ENCODE data around the gene ERC1. TPM values are rescaled to one million over a fixed set of nuclear protein-coding genes. Genes with fewer than 3 reads are reported as not detected.

The ERC1 gene
- total RNA-seq, 2 experiments from 2014 or later: 21.7 to 27.0 TPM

DNA sequence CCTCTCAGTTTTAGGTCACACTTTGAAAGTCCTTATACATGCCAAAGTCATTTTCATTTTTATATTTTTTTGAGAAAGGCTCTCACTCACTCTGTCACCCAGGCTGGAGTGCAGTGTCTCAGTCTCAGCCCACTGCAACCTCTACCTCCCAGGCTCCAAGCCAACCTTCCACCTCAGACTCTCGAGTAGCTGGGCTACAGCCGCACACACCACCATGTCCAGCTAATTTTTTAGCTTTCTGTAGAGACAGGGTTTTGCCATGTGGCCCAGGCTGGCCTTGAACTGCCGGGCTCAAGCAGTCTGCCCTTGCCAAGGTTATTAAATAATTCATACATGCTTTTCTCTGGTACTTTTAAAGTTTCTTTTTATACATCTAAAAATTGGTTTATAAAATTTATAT is 166.0 kb downstream of the ERC1 start:
- H3K27ac Mint-ChIP-seq: no peak overlapping the region
- no peaks in the 10 kb centered on the region for H3K9me3 Mint-ChIP-seq
- ChIA-PET POLR2A (no interaction called here), CTCF (no interaction called here)
- no peak for ATAC-seq
- DNase-seq: no peak
- H3K36me3 Mint-ChIP-seq (ENCODE audit: low read depth): peaks cover 10% of the 10 kb centered on the region
- H3K4me1 Mint-ChIP-seq (ENCODE audit: low read depth): peaks cover 4% of the 10 kb centered on the region
- TF ChIP-seq, protein P1, sequence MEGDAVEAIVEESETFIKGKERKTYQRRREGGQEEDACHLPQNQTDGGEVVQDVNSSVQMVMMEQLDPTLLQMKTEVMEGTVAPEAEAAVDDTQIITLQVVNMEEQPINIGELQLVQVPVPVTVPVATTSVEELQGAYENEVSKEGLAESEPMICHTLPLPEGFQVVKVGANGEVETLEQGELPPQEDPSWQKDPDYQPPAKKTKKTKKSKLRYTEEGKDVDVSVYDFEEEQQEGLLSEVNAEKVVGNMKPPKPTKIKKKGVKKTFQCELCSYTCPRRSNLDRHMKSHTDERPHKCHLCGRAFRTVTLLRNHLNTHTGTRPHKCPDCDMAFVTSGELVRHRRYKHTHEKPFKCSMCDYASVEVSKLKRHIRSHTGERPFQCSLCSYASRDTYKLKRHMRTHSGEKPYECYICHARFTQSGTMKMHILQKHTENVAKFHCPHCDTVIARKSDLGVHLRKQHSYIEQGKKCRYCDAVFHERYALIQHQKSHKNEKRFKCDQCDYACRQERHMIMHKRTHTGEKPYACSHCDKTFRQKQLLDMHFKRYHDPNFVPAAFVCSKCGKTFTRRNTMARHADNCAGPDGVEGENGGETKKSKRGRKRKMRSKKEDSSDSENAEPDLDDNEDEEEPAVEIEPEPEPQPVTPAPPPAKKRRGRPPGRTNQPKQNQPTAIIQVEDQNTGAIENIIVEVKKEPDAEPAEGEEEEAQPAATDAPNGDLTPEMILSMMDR (IDR thresholded peaks at IDR 0.05): no peak
- intact Hi-C loops (cut with micrococcal nuclease): no loop called here
- no peak overlapping the region for H3K4me3 Mint-ChIP-seq
- H3K27me3 Mint-ChIP-seq: no peaks in the 10 kb centered on the region

DNA sequence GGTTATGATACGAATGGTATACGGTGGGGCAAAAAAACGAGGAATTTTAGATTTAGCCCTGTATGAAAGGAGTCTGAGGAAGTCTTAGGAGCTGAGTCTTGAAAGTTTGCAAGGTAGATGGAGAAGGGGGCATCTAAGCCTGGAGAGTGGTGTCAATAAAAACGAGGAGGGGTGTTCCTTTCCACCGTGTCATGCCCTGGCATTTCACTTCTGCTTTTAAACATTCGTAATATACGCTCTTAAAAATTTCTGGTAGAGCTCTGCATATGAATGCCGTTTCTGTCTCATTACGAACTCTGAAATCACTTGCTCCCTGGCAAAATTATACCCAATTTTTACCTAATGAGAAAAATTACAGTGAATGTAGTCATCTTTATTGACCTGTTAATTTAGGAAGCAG is 170.2 kb downstream of the ERC1 start:
- DNase-seq: no peak
- TF ChIP-seq, protein P1 (IDR thresholded peaks at IDR 0.05): no peak
- Mint-ChIP-seq H3K27me3 (no peaks in the 10 kb centered on the region), H3K4me1 (ENCODE audit: low read depth) (no peaks in the 10 kb centered on the region), H3K36me3 (ENCODE audit: low read depth) (peaks cover 7% of the 10 kb centered on the region), H3K4me3 (no peak overlapping the region), H3K27ac (no peak overlapping the region), H3K9me3 (no peaks in the 10 kb centered on the region)
- intact Hi-C loops (cut with micrococcal nuclease): no loop called here
- ChIA-PET CTCF (no interaction called here), POLR2A (no interaction called here)
- ATAC-seq: no peak

DNA sequence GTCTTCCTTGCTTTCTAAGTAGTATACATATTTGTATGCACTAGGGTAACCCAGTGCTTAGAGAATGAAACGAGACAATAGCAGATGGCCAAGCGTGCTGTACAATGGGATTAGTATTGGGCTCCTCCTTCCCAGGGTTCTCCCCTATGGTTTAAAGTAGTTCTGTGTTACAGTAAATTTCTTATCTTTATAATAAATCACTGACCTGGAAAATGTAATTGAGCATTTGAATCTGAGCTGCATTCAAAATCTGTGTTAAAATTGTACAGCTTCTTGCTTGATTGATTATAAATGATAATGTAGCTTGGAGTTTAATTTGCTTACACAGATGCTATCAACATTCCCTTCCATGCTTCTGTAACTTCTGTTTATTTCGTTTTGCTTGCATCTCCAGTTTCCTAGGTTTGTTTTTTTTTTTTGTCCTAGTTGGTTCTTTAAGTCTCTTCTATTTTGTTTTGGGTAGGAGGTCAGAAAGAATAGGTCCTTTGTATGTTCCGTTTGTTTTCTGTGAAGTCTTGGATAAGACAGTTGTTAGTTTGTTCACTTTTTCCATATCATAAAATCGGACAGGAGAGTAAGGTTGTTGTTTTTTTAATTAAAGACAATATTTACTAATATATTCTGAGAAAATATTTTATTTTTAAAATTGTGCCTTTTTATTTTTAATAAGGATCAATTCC is 171.2 kb downstream of the ERC1 start:
- intact Hi-C loops (cut with micrococcal nuclease): no loop called here
- H3K9me3 Mint-ChIP-seq: no peaks in the 10 kb centered on the region
- TF ChIP-seq, protein P1 (IDR thresholded peaks at IDR 0.05): no peak
- ChIA-PET POLR2A (no interaction called here), CTCF (no interaction called here)
- no peaks in the 10 kb centered on the region for H3K27me3 Mint-ChIP-seq
- DNase-seq: no peak
- no peak overlapping the region for H3K4me3 Mint-ChIP-seq
- H3K36me3 Mint-ChIP-seq (ENCODE audit: low read depth): peaks cover 7% of the 10 kb centered on the region
- H3K27ac Mint-ChIP-seq: no peak overlapping the region
- no peaks in the 10 kb centered on the region for H3K4me1 Mint-ChIP-seq (ENCODE audit: low read depth)
- ATAC-seq: no peak

DNA sequence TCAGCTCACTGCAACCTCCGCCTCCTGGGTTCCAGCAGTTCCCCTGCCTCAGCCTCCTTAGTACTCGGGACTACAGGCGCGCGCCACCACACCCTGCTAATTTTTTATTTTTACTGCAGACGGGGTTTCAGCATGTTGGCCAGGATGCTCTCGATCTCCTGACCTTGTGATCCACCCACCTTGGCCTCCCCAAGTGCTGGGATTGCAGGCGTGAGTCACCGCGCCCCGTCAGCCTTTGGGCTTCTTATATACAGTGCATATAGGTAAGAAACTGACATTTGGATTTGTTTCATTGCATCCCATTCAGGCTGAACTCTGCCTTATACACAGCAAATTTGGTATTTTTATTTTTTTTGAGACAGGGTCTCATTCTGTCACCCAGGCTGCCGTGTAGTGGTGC is 176.8 kb downstream of the ERC1 start:
- peaks cover 8% of the 10 kb centered on the region for H3K36me3 Mint-ChIP-seq (ENCODE audit: low read depth)
- no peak for DNase-seq
- no peak for ATAC-seq
- intact Hi-C loops (cut with micrococcal nuclease): no loop called here
- H3K4me3 Mint-ChIP-seq: no peak overlapping the region
- no peak overlapping the region for H3K27ac Mint-ChIP-seq
- CTCF ChIA-PET: no interaction called here
- H3K4me1 Mint-ChIP-seq (ENCODE audit: low read depth): no peaks in the 10 kb centered on the region
- TF ChIP-seq, protein P1 (IDR thresholded peaks at IDR 0.05): no peak
- no peaks in the 10 kb centered on the region for H3K9me3 Mint-ChIP-seq
- POLR2A ChIA-PET: interaction anchor here (1.2 kb wide), 1 partner anchor 12 kb away, joined by 3 read pairs; no protein-coding TSS in a partner anchor
- H3K27me3 Mint-ChIP-seq: no peaks in the 10 kb centered on the region

DNA sequence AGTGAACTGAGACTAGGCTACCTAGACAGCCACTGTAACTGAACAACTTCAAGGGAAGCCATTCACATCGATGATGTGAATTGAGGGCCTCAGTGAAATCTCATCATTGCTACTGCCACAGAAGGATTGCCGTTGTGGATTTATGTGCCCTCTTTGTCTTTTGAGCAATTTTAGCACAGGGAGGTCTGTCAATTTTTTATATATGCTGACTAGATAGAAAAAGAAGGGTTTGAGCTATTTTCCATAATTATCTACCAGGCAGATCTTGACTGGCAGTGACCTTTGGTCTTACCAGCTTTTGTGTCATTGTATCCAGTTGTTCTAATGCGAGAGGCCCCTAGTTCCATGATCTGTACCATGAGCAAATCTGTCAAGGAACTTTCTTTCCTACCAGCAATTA is 179.4 kb downstream of the ERC1 start:
- Mint-ChIP-seq H3K36me3 (ENCODE audit: low read depth) (peaks cover 6% of the 10 kb centered on the region), H3K27me3 (no peaks in the 10 kb centered on the region), H3K4me1 (ENCODE audit: low read depth) (no peaks in the 10 kb centered on the region), H3K9me3 (no peaks in the 10 kb centered on the region), H3K4me3 (no peak overlapping the region), H3K27ac (no peak overlapping the region)
- DNase-seq (no peak), ATAC-seq (no peak)
- TF ChIP-seq, protein P1 (IDR thresholded peaks at IDR 0.05): no peak
- ChIA-PET POLR2A (interaction anchor here (0.6 kb wide), 1 partner anchor 1435 kb away, joined by 3 read pairs; no protein-coding TSS in a partner anchor), CTCF (no interaction called here)
- intact Hi-C loops (cut with micrococcal nuclease): no loop called here

All from activated CD8-positive, alpha-beta T cell treated with anti-CD3 and anti-CD28 coated beads for 36 hours (primary cell).